HepG2 (cell line): ENCODE measurements around the gene ARHGDIA. TPM values are rescaled to one million over a fixed set of nuclear protein-coding genes. Genes with fewer than 3 reads are reported as not detected.
A peak's percentile ranks its signal among the peaks of the same experiment; 100 is the strongest.

Source experiments
- AFF4 ChIP-seq: sonication (generic); formaldehyde crosslinking; IDR thresholded peaks from 2 replicates; pipeline ENCODE4 v1.4.0; 2020; ENCODE audit warnings: missing genetic modification reagents
- AKAP8 ChIP-seq: sonication (generic); formaldehyde crosslinking; IDR thresholded peaks from 2 replicates; pipeline ENCODE4 v1.5.1; 2020; ENCODE audit warnings: mild to moderate bottlenecking, missing genetic modification reagents
- BCLAF1 ChIP-seq: fragments of 450-650 bp; IDR thresholded peaks from 2 replicates; pipeline ENCODE4 v1.6.1; 2017; ENCODE audit warnings: mild to moderate bottlenecking
- CREM ChIP-seq, 2 experiments: sonication (generic) in 1 of 2; formaldehyde crosslinking in 1 of 2; IDR thresholded peaks; 2 replicates each; pipeline versions ENCODE4 v1.4.0 to v1.6.1; 2016 to 2020; ENCODE audit warnings: antibody characterized with exemption in 1 of 2, mild to moderate bottlenecking in 1 of 2, missing genetic modification reagents in 1 of 2
- GABPB1 ChIP-seq: IDR thresholded peaks from 2 replicates; pipeline ENCODE4 v1.6.1; 2016; ENCODE audit warnings: mild to moderate bottlenecking, missing genetic modification reagents, moderate library complexity, missing compliant biosample characterization
- NFE2L1 ChIP-seq: sonication (generic); formaldehyde crosslinking; IDR thresholded peaks from 2 replicates; pipeline ENCODE4 v1.4.0; 2020; ENCODE audit warnings: missing genetic modification reagents, mild to moderate bottlenecking, borderline replicate concordance
- SALL2 ChIP-seq: sonication (generic); formaldehyde crosslinking; IDR thresholded peaks from 2 replicates; pipeline ENCODE4 v1.8.1; 2023; ENCODE audit warnings: mild to moderate bottlenecking, missing genetic modification reagents, inconsistent platforms
- SATB2 ChIP-seq: sonication (generic); formaldehyde crosslinking; IDR thresholded peaks from 2 replicates; pipeline ENCODE4 v1.5.0; 2020; ENCODE audit warnings: missing genetic modification reagents
- SP5 ChIP-seq: IDR thresholded peaks from 2 replicates; pipeline ENCODE4 v1.6.1; 2016; ENCODE audit warnings: low read depth, borderline replicate concordance
- TRIM24 ChIP-seq: sonication (generic); formaldehyde crosslinking; IDR thresholded peaks from 2 replicates; pipeline ENCODE4 v1.8.0; 2022; ENCODE audit warnings: mild to moderate bottlenecking, missing genetic modification reagents
- U2AF2 ChIP-seq: fragments of 200-400 bp; formaldehyde crosslinking; IDR thresholded peaks from 2 replicates; pipeline ENCODE4 v1.6.1; 2017; ENCODE audit warnings: low read depth, mild to moderate bottlenecking, low read length
- ZFP36L1 ChIP-seq: sonication (generic); formaldehyde crosslinking; IDR thresholded peaks from 2 replicates; pipeline ENCODE4 v1.8.0; 2022; ENCODE audit warnings: mild to moderate bottlenecking, missing genetic modification reagents, moderate library complexity
- ZNF101 ChIP-seq: sonication (generic); formaldehyde crosslinking; IDR thresholded peaks from 2 replicates; pipeline ENCODE4 v1.4.0; 2020; ENCODE audit warnings: mild to moderate bottlenecking, low read depth, missing genetic modification reagents, borderline replicate concordance
- ZNF224 ChIP-seq: sonication (generic); formaldehyde crosslinking; IDR thresholded peaks from 2 replicates; pipeline ENCODE4 v1.5.0; 2020; ENCODE audit warnings: mild to moderate bottlenecking, missing genetic modification reagents
- ZNF513 ChIP-seq: sonication (generic); formaldehyde crosslinking; conservative IDR thresholded peaks from 2 replicates; pipeline ENCODE4 v1.5.0; 2020; ENCODE audit warnings: missing genetic modification reagents
- ZNF713 ChIP-seq: sonication (generic); formaldehyde crosslinking; IDR thresholded peaks from 2 replicates; pipeline ENCODE4 v1.4.0; 2020; ENCODE audit warnings: mild to moderate bottlenecking, missing genetic modification reagents
- ZNF724P ChIP-seq: sonication (generic); formaldehyde crosslinking; IDR thresholded peaks from 2 replicates; pipeline ENCODE4 v1.8.0; 2022; ENCODE audit warnings: missing genetic modification reagents, borderline replicate concordance
- ZNF781 ChIP-seq: sonication (generic); formaldehyde crosslinking; IDR thresholded peaks from 2 replicates; pipeline ENCODE4 v1.5.1; 2020; ENCODE audit warnings: borderline replicate concordance, mild to moderate bottlenecking, missing genetic modification reagents; ENCODE audit errors: not compliant biosample characterization
- ZNF883 ChIP-seq: sonication (generic); formaldehyde crosslinking; IDR thresholded peaks from 2 replicates; pipeline ENCODE4 v1.5.1; 2020; ENCODE audit warnings: mild to moderate bottlenecking, missing genetic modification reagents; ENCODE audit errors: not compliant biosample characterization
- polyA plus RNA-seq, 8 experiments: library from polyadenylated mRNA; depleted of rRNA in 3 of 8; stranded (reverse) in 7 of 8; unstranded in 1 of 8; fragments of >200 nt; fragmentation: Illumina TruSeq in 4 of 8; extraction: Trizol in 4 of 8; gene quantifications; 2 replicates each; pipeline versions ENCODE4 v1.2.1 to v1.2.3, GENCODE V29; 2011 to 2016; ENCODE audit warnings: low read depth in 4 of 8, missing spikeins in 1 of 8, mixed read lengths in 1 of 8; ENCODE audit not compliant: insufficient read depth in 1 of 8
- total RNA-seq, 5 experiments: library from RNA; depleted of rRNA; stranded (reverse); fragments of >200 nt; fragmentation: Illumina TruSeq; extraction: Trizol; gene quantifications; 2 replicates each; pipeline ENCODE4 v1.2.3, GENCODE V29; 2016; ENCODE audit warnings: low read depth in 1 of 5
- TF ChIP-seq, protein P1 (sequence below): sonication (generic); formaldehyde crosslinking; IDR thresholded peaks from 2 replicates; pipeline ENCODE4 v1.9.0; 2021; ENCODE audit warnings: missing genetic modification reagents, borderline replicate concordance

The ARHGDIA gene
- total and polyA plus RNA-seq, 2 of the 13 experiments (the other 11 are each of a cell fraction or from before 2014, with no cell fraction given): 40.0 to 64.0 TPM

- no peak for TF ChIP-seq BCLAF1
- no peak for TF ChIP-seq ZFP36L1
- no peak for TF ChIP-seq NFE2L1 (CRISPR knock-in tag)
- TF ChIP-seq ZNF513: no peak
- TF ChIP-seq ZNF713 (CRISPR knock-in tag): no peak; the same call in 1 of the 2 replicates
- TF ChIP-seq AFF4 (CRISPR knock-in tag): no peak
- peak; percentile 49 for TF ChIP-seq ZNF883 (CRISPR knock-in tag)
- peak; percentile 19 for TF ChIP-seq SATB2 (CRISPR knock-in tag)
- TF ChIP-seq SALL2: no peak; the same call in 1 of the 2 replicates
- peak; percentile 63 for TF ChIP-seq GABPB1 (CRISPR knock-in tag)
- no peak for TF ChIP-seq AKAP8 (CRISPR knock-in tag)
- peak; percentile 4; the same call in 1 of the 2 replicates for TF ChIP-seq SP5
- TF ChIP-seq U2AF2: 0 out of 2 replicates have a peak, but pooled peaks have one; percentile 19
- TF ChIP-seq, protein P1, sequence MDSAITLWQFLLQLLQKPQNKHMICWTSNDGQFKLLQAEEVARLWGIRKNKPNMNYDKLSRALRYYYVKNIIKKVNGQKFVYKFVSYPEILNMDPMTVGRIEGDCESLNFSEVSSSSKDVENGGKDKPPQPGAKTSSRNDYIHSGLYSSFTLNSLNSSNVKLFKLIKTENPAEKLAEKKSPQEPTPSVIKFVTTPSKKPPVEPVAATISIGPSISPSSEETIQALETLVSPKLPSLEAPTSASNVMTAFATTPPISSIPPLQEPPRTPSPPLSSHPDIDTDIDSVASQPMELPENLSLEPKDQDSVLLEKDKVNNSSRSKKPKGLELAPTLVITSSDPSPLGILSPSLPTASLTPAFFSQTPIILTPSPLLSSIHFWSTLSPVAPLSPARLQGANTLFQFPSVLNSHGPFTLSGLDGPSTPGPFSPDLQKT (CRISPR knock-in tag): no peak
- TF ChIP-seq CREM (IDR thresholded peaks at IDR 0.05): no peak
- no peak for TF ChIP-seq CREM (CRISPR knock-in tag; IDR thresholded peaks at IDR 0.05)
- no peak for TF ChIP-seq ZNF781 (CRISPR knock-in tag)
- no peak for TF ChIP-seq ZNF224 (CRISPR knock-in tag)
- TF ChIP-seq ZNF724P (CRISPR knock-in tag): no peak
- TF ChIP-seq TRIM24 (CRISPR knock-in tag): no peak
- TF ChIP-seq ZNF101 (CRISPR knock-in tag): no peak; the same call in 1 of the 2 replicates
Observed at GRCh38 chr17:81910840-81911276, 39.7 kb upstream of the ARHGDIA start (continued).
